Tibial nerve (tissue), 4 donors: ENCODE data around the gene GTF2A1L. TPM values are rescaled to one million over a fixed set of nuclear protein-coding genes. Genes with fewer than 3 reads are reported as not detected.
"Not testable (repeated sequence)": the region's sequence is repeated elsewhere in the genome, so short reads cannot be mapped to it uniquely, and the experiment has no call there.

ENCODE experiments used
- DNase-seq, 2 donors: peaks; one replicate each; pipeline ENCODE4 v3.0.0-alpha.2; 2019; ENCODE audit warnings: low spot score in 2 of 2
- H3K27ac ChIP-seq, 4 donors: fragments of 200-600 bp; sonication (generic) in 3 of 4; one replicate each; pipeline ENCODE4 v1.5.1; 2017 to 2019; ENCODE audit warnings: mild to moderate bottlenecking in 1 of 4
- H3K27me3 ChIP-seq, 2 donors: fragments of 200-600 bp; sonication (generic) in 1 of 2; one replicate each; pipeline versions ENCODE4 v1.5.1 to v1.6.0; 2017 to 2019
- H3K36me3 ChIP-seq, 3 donors: fragments of 200-600 bp; sonication (generic); one replicate each; pipeline ENCODE4 v1.5.1; 2018 to 2019
- H3K4me1 ChIP-seq, 4 donors: fragments of 200-600 bp; sonication (generic) in 3 of 4; one replicate each; pipeline ENCODE4 v1.5.1; 2017 to 2019
- H3K4me3 ChIP-seq, 4 donors: fragments of 200-600 bp; sonication (generic) in 3 of 4; one replicate each; pipeline ENCODE4 v1.5.1; 2017 to 2019; ENCODE audit warnings: mild to moderate bottlenecking in 1 of 4, moderate library complexity in 1 of 4
- H3K9me3 ChIP-seq, 4 donors: fragments of 200-600 bp; sonication (generic) in 3 of 4; one replicate each; pipeline ENCODE4 v1.5.1; 2017 to 2019
- CTCF ChIP-seq, 5 experiments: fragments of 200-600 bp in 3 of 5; fragments of 450-650 bp in 2 of 5; sonication (generic) in 3 of 5; IDR thresholded peaks; one replicate each; pipeline ENCODE4 v1.5.1; 2016 to 2019; ENCODE audit warnings: antibody characterized with exemption in 5 of 5, mild to moderate bottlenecking in 3 of 5, moderate library complexity in 2 of 5
- EP300 ChIP-seq, 2 donors: sonication (generic); formaldehyde crosslinking; IDR thresholded peaks; one replicate each; pipeline ENCODE4 v1.6.1; 2017; ENCODE audit warnings: antibody characterized with exemption in 2 of 2, mild to moderate bottlenecking in 1 of 2
- POLR2A ChIP-seq, 2 donors: fragments of 450-650 bp; IDR thresholded peaks; one replicate each; pipeline ENCODE4 v1.6.1; 2017; ENCODE audit warnings: antibody characterized with exemption in 2 of 2, mild to moderate bottlenecking in 2 of 2, moderate library complexity in 2 of 2
- WGBS, 2 donors: methylation state at CpG; one replicate each; pipeline ENCODE4 v1.1.5; 2018; 5-methylcytosine and 5-hydroxymethylcytosine counted together
- total RNA-seq, 4 donors: library from RNA; depleted of rRNA; stranded (reverse); fragments of >200 nt; gene quantifications; one replicate each; pipeline ENCODE4 v1.1.0, GENCODE V29; 2016

The GTF2A1L gene
- total RNA-seq, 4 donors from 2014 or later: 2.5 to 9.9 (median 6.7) TPM

- H3K36me3 ChIP-seq: no peaks in the 10 kb centered on the region
- H3K27me3 ChIP-seq: no peaks in the 10 kb centered on the region
- H3K27ac ChIP-seq: no peak overlapping the region
- DNase-seq: no peak
- H3K4me1 ChIP-seq: peaks cover 0 to 11% (median 0%) of the 10 kb centered on the region in 4 donors
- H3K4me3 ChIP-seq: no peak overlapping the region
- TF ChIP-seq POLR2A (IDR thresholded peaks at IDR 0.05) (no peak), EP300 (IDR thresholded peaks at IDR 0.05) (no peak), CTCF (IDR thresholded peaks at IDR 0.05) (no peak)
- H3K9me3 ChIP-seq: no peaks in the 10 kb centered on the region
These were observed 78.3 kb downstream of the GTF2A1L start for GRCh38 chr2:48695991-48696390.

GRCh38 chr2:48696881-48697280 is 79.2 kb downstream of the GTF2A1L start:
- no peaks in the 10 kb centered on the region for H3K27me3 ChIP-seq
- no peak overlapping the region for H3K27ac ChIP-seq
- no peak for TF ChIP-seq EP300 (IDR thresholded peaks at IDR 0.05)
- TF ChIP-seq CTCF (IDR thresholded peaks at IDR 0.05): no peak
- TF ChIP-seq POLR2A (IDR thresholded peaks at IDR 0.05): no peak
- no peaks in the 10 kb centered on the region for H3K36me3 ChIP-seq
- peaks cover 0 to 11% (median 0%) of the 10 kb centered on the region in 4 donors for H3K4me1 ChIP-seq
- no peak for DNase-seq
- 90 to 91% methylated on average over 1 of the region's 1 CpG for WGBS, 2 donors
- no peaks in the 10 kb centered on the region for H3K9me3 ChIP-seq
- H3K4me3 ChIP-seq: no peak overlapping the region

- no peak overlapping the region for H3K4me3 ChIP-seq
- H3K27me3 ChIP-seq: no peaks in the 10 kb centered on the region
- peaks cover 0 to 6% (median 0%) of the 10 kb centered on the region in 4 donors for H3K9me3 ChIP-seq
- TF ChIP-seq EP300 (IDR thresholded peaks at IDR 0.05) (no peak), CTCF (IDR thresholded peaks at IDR 0.05) (no peak), POLR2A (IDR thresholded peaks at IDR 0.05) (no peak)
- H3K4me1 ChIP-seq: peaks cover 0 to 11% (median 0%) of the 10 kb centered on the region in 4 donors
- H3K27ac ChIP-seq: peak overlapping the region in 1 of 4 donors; percentile 58
- H3K36me3 ChIP-seq: no peaks in the 10 kb centered on the region
- WGBS, 2 donors: 26 to 40% methylated on average over 2 of the region's 2 CpGs
- no peak for DNase-seq
These were observed 81.8 kb downstream of the GTF2A1L start for GRCh38 chr2:48699348-48699930.

GRCh38 chr2:48703621-48704020 is 86.0 kb downstream of the GTF2A1L start:
- not testable (repeated sequence) for H3K36me3 ChIP-seq, H3K27me3 ChIP-seq, H3K27ac ChIP-seq, DNase-seq, H3K4me3 ChIP-seq, H3K9me3 ChIP-seq
- WGBS, 2 donors: 86 to 93% methylated on average over 6 of the region's 6 CpGs
- peaks cover 0 to 11% (median 0%) of the 10 kb centered on the region in 4 donors for H3K4me1 ChIP-seq

GRCh38 chr2:48707466-48707865 is 89.8 kb downstream of the GTF2A1L start:
- Histone ChIP-seq H3K9me3 (peaks cover 0 to 6% (median 0%) of the 10 kb centered on the region in 4 donors), H3K27me3 (no peaks in the 10 kb centered on the region), H3K4me3 (no peak overlapping the region), H3K27ac (no peak overlapping the region), H3K36me3 (no peaks in the 10 kb centered on the region), H3K4me1 (no peaks in the 10 kb centered on the region)
- TF ChIP-seq POLR2A (IDR thresholded peaks at IDR 0.05) (no peak), CTCF (IDR thresholded peaks at IDR 0.05) (no peak), EP300 (IDR thresholded peaks at IDR 0.05) (no peak)
- DNase-seq: no peak
- WGBS, 2 donors: 80 to 88% methylated on average over 5 to 6 of the region's 6 CpGs
